Lung microvascular endothelial cell (primary cell): ENCODE measurements around the gene ECM1. TPM values are rescaled to one million over a fixed set of nuclear protein-coding genes. Genes with fewer than 3 reads are reported as not detected.

Source experiments
- DNase-seq, 2 donors: peaks; one replicate each; pipeline versions ENCODE4 v3.0.0 to v3.0.0-alpha.2; 2010; ENCODE audit warnings: low read depth in 2 of 2
- total RNA-seq: library from RNA; depleted of rRNA; stranded (reverse); fragments of >200 nt; gene quantifications from 2 replicates; pipeline ENCODE4 v1.2.1, GENCODE V29; 2014

ECM1 gene
- under 0.01 TPM in 2 replicates for total RNA-seq

- DNase-seq: peak in 1 of 2 donors; percentile 88
These were observed at the start of gene ECM1 for GRCh38 chr1:150507912-150508864. Gene ECM1, plus strand, starts transcription at chr1:150508109. Its CDS starts 101 bp downstream, at chr1:150508210.

DNA sequence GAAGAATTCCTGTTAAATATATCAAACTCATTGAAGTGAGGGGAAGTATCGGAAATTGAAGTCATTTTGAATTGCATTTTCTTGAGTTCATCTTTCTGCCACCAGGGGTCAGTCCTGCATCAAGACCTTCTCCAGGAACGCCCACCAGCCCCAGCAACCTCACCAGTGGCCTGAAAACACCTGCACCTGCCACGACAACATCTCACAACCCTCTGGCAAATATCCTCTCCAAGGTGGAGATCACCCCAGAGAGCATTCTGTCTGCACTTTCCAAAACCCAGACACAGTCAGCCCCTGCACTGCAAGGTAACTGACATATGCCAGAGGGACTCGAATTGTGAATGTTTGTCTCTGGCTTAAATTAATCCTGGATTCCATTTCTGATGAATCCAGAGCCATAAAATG lies 43.5 kb upstream of the ECM1 start:
- DNase-seq: peak; percentile 71 to 76

DNA sequence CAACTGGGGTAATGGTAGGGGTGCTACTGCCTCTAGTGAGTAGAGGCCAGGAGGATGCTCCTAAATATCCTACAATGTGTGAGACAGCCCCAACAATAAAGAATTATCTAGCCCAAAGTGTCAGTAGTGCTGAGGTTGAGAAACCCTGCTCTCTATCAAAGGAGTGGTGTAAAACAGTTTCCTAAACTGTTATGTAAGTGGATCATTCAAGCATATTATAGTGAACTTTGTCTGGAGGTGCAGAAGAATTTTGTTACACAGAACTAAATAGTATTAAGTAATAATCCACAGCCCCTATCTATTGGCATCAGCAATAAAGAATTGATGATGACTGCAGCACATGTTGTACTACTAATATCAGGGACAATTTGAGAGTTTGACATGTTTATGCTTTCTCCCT lies 40.9 kb upstream of the ECM1 start:
- no peak for DNase-seq

DNA sequence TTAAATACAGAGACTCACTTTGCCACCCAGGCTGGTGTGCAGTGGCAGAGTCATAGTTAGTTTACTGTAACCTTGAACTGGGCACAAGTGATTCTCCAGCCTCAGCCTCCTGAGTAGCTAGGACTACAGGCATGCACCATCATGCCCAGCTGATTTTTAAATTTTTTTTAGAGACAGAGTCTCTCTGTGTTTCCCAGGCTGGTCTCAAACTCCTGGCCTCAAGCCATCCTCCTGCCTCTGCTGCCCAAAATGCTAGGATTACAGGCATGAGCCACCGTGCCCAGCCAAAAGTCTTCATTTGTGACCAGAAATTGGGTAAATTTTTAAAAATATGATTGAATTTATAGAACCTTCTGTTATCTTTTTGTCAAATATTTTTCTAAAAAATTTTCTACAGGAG lies 38.6 kb upstream of the ECM1 start:
- no peak for DNase-seq

- no peak for DNase-seq
These were observed 35.2 kb upstream of the ECM1 start for GRCh38 chr1:150472601-150473200.

DNA sequence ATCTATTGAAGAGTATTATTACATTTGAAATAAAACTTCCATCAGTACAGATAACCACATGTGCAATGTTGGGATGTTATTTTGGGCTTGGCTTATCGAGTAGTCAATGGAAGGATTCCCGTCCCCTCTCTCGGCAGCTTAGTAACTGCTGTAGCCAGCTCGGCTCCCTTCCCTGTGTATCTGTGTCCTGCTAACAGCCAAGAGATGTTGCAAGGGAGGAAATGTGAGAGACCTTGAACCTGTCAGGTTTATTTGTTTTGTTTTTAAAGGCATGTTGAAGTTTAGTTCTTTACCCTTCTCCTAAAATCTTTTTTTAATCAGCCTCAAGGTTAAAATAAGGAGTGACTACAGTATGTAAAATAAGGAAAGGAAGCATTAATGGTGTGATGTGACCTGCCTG lies 34.2 kb upstream of the ECM1 start:
- DNase-seq: no peak

DNA sequence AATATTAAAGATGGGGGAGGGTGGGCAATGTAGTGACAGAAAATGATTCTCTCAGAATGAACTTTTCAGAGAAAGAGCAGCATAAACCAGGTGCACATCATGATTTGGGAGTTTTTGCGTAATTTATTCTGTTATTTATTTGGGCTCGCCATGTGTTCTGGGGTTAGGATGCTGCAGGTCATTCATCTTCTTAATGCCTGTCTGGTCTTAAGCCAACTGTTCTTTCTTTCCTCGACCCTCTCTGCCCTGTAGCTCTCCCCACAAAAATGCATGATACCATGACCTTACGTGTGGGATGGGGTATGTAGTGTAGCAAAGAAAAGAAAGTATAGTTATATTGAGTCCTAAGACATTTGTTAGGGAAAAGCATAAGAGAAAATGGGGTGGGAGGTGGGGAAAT lies 33.0 kb upstream of the ECM1 start:
- no peak for DNase-seq

DNA sequence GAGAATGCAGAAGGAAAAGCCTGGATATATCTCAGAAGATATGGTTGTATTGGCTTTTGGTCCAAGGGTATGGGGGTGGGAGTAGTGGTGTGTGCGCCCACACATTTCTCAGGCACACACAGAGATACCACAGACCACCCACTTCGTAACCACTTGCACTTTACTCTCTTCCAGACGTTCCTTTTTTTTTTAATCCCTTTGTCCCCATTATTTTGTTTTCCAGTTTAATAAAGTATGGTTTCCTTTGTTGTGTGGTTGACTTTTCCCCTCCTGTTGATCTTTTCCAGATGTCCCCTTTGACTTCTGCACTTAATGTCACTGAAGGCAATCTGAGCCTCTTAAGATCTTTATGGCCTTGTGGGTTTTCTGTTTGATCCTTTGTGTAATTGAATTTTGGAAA lies 31.2 kb upstream of the ECM1 start:
- DNase-seq: no peak

DNA sequence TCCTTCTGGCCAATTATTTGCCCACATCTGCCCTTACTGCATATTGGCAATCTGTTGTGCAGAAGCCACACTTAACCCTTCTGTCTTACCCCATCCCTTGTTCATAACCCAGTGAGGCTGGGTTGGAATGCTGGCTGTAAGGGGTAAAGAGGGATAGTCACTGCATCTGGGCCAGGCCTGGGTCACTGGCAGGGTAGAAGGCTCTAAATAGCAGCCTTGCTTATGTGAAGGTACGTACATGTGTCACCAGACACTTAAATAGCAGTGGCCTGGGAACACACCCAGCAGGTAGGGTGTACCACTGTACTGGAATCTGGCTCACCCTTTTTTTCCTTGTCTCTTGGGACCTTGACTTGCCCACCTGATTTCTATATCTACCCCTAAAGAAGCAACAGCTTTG lies 30.6 kb upstream of the ECM1 start:
- DNase-seq: no peak

DNA sequence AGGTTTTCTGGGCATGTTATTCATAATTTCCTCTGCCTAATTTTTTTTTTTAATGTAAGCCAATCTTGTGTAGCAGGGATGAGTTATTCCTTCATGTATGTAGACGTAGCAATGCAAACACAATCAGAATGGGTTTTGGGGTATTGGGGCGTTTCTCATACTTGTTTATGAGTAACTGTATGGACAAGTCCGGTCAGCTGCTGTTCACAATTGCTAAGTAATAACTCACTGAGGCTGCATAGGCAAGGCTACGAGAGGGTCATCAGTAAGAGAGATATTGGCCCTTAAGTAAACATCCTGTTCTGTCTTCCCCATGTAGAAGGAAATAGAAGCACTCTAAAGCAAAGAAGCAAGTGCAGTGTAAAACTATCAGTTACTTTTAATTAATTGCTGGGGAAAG lies 30.2 kb upstream of the ECM1 start:
- peak in 1 of 2 donors; percentile 57 for DNase-seq

DNA sequence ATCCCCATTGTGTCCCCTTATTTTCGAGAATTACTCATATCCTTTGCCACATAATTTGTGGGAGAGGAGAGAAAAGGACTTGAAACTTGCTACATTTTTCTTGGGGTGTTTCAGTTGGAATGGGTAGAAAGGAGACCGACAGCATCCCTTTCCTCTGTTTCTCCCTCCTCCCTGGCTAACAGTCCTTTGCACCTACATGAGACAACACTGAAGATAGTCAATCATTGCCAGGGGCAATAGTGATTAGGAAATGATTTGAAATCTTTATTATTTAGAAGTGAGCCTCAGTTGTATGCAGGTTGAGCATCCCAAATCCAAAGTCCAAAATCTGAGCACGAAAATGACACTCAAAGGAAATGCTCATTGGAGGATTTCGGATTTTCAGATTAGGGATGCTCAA lies 28.5 kb upstream of the ECM1 start:
- DNase-seq: no peak

- DNase-seq: no peak
These were observed 28.0 kb upstream of the ECM1 start for GRCh38 chr1:150479927-150480352.

GRCh38 chr1:150484431-150484830 lies 23.5 kb upstream of the ECM1 start:
- no peak for DNase-seq

GRCh38 chr1:150484861-150485260 lies 23.0 kb upstream of the ECM1 start:
- DNase-seq: peak in 1 of 2 donors; percentile 55

DNA sequence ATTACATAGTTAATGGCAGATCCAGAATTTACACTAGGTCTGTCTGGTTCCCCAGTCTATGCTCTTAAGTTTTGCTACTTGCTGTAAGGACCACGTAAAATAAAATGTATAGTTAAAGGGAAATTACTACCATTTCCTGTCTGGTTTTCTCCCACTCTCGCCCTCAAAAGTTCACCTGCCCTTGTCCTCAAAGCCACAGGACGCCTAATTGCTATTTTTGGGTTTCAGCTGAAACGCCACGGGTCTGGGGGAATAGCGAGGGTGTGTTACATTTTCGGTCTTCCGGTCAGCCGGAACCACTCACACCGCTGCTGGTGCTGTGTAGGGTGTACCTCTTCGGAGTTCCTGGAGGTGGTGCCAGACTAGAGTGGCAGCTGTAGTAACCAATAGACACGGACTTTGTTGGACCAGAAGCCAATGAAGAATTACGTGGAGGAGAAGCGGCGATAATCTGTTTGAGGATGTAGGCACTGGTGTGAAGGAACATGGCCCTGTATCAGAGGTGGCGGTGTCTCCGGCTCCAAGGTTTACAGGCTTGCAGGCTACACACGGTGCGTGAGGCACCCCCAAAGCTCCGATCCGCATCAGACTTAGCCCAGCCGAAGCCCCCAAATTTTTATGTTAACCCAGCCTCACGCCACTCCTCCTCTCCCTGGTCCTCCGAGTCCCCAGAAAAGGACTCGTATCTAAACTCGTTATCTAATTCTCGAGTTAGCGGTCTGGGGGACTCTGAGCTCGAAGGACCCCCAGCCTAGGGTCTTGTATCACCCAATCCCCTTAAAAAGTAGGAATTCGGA lies 20.7 kb upstream of the ECM1 start, which contains the start of gene TARS2:
TARS2 (plus strand) TSS at position 454 of the 797 bp plus-strand sequence; CDS start at position 486, 32 bp downstream.
- peak; percentile 98 to 99 for DNase-seq

GRCh38 chr1:150487763-150488115 lies 20.2 kb upstream of the ECM1 start:
- DNase-seq: no peak

- no peak for DNase-seq
These were observed 14.7 kb upstream of the ECM1 start for GRCh38 chr1:150493175-150493574.

DNA sequence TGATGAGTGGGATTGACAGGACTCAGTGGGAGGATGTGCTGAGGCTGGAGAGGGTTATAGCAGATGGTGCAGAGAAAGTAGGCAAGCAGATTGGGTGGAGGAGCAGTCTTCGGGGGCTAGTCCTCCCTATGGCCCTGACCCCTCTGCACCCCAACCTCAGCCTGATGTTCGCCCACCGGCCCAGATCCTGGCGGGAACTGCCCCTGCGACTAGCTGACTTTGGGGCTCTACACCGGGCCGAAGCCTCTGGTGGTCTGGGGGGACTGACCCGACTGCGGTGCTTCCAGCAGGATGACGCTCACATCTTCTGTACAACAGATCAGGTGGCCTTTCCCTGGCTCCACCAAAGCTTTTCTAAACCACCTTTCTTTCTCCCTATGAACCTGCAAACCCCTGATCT lies 9.6 kb upstream of the ECM1 start:
- no peak for DNase-seq

- DNase-seq: no peak
These were observed 2.5 kb upstream of the ECM1 start for GRCh38 chr1:150505431-150505830.

DNA sequence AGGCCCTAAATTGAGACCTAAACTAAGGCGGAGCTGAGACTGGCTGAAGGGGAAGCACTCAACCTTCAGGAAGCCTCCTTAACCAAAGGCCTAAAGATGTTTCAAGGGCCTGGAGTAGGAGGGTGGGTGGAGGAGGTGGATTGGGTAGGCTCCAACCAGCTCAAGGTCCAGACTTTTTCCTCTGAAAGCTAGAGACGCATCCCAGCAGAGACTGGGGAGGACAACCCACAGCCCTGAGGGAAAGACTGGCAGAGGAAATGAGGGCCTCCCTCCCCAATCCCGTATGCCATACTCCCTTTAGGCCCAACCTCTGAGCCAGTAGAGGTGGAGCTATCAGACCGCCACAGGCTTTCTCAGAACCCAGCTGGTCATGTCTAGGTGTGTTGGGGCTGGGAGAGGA lies 1.1 kb downstream of the ECM1 start:
- no peak for DNase-seq

GRCh38 chr1:150511551-150511950 lies 3.6 kb downstream of the ECM1 start:
- DNase-seq: no peak
